Adrenal gland (tissue), 5 donors: ENCODE results near the gene SHLD1.

Experiments
- CTCF ChIP-seq, 6 experiments: fragments of 450-650 bp in 4 of 6; fragments of 200-600 bp in 2 of 6; sonication (generic) in 1 of 6; IDR thresholded peaks; 1 replicate in 5 of 6; 2 replicates in 1 of 6; pipeline versions ENCODE4 v1.5.1 to v1.8.0; 2016 to 2021; ENCODE audit warnings: antibody characterized with exemption in 6 of 6, mild to moderate bottlenecking in 2 of 6, moderate library complexity in 1 of 6
- POLR2A ChIP-seq, 2 donors: fragments of 450-650 bp; IDR thresholded peaks; one replicate each; pipeline ENCODE4 v1.6.1; 2017; ENCODE audit warnings: antibody characterized with exemption in 2 of 2, mild to moderate bottlenecking in 2 of 2, moderate library complexity in 1 of 2
- donor health status: DM: no; HTN: no; CAD: no.

GRCh38 chr20:5908981-5909380 lies 158.8 kb downstream of the SHLD1 start:
- TF ChIP-seq CTCF (IDR thresholded peaks at IDR 0.05) (no peak), POLR2A (IDR thresholded peaks at IDR 0.05) (no peak)
